ENCODE measurements around the gene DUSP9.

DNA sequence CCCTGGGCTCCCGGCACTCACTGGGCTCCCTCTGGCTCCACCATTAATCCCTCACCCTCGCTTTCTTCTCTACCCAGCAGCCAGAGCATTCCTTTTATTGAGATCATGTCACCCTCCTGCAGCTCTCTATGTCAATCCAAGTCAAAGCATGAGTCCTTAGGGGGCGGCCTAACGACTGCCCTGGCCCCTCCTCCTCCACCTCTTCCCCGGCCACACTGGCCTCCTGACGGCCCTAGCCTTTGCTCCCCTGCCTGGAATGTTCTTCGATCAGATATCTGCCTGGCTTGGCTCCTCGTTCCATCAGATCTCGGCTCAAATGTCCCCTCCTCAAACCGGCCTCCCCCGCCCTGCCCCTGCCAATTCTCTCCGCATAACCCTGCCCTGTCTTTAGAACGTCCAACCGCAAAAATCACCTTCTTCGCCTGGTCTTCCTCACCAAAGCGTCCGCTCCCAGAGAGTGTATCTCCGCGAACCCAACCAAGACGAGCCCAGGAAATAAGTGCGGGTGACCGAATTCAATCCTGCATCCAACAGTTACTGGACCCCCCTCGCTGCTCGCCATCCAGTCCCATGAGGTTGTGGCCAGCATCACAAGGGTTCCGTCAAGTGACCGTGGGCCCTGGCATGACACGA is 27.3 kb downstream of the DUSP9 start:
- TF ChIP-seq, protein P1, sequence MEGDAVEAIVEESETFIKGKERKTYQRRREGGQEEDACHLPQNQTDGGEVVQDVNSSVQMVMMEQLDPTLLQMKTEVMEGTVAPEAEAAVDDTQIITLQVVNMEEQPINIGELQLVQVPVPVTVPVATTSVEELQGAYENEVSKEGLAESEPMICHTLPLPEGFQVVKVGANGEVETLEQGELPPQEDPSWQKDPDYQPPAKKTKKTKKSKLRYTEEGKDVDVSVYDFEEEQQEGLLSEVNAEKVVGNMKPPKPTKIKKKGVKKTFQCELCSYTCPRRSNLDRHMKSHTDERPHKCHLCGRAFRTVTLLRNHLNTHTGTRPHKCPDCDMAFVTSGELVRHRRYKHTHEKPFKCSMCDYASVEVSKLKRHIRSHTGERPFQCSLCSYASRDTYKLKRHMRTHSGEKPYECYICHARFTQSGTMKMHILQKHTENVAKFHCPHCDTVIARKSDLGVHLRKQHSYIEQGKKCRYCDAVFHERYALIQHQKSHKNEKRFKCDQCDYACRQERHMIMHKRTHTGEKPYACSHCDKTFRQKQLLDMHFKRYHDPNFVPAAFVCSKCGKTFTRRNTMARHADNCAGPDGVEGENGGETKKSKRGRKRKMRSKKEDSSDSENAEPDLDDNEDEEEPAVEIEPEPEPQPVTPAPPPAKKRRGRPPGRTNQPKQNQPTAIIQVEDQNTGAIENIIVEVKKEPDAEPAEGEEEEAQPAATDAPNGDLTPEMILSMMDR (tag by site-specific recombination; IDR thresholded peaks at IDR 0.05) = no peak
- TF ChIP-seq ZNF600 (tag by site-specific recombination; IDR thresholded peaks at IDR 0.05) = no peak
- no peak for TF ChIP-seq ZBTB17 (tag by site-specific recombination; IDR thresholded peaks at IDR 0.05)
- TF ChIP-seq HOXD13 (CRISPR knock-in tag; IDR thresholded peaks at IDR 0.05; ENCODE audit: borderline replicate concordance) = no peak
- TF ChIP-seq ZNF324 (tag by site-specific recombination; IDR thresholded peaks at IDR 0.05) = no peak
- TF ChIP-seq YY1 (tag by site-specific recombination; IDR thresholded peaks at IDR 0.05) = no peak
- TF ChIP-seq ZNF274 (IDR thresholded peaks at IDR 0.05; ENCODE audit: low read length) = no peak
- TF ChIP-seq ZNF274 (tag by site-specific recombination; IDR thresholded peaks at IDR 0.05; ENCODE audit: borderline replicate concordance) = no peak
- no peak for TF ChIP-seq ZNF423 (tag by site-specific recombination; IDR thresholded peaks at IDR 0.05)

Data from HEK293 (cell line).